Measurements from ENCODE around the gene KRTAP5-10. TPM values are rescaled to one million over a fixed set of nuclear protein-coding genes. Genes with fewer than 3 reads are reported as not detected.
"Not testable (repeated sequence)": the region's sequence is repeated elsewhere in the genome, so short reads cannot be mapped to it uniquely, and the experiment has no call there.

The KRTAP5-10 gene
- total RNA-seq, 1 experiment from 2014 or later, result not detected

GRCh38 chr11:71542879-71543777 lies 22.2 kb upstream of the KRTAP5-10 start:
- DNase-seq (ENCODE audit: low read depth), result no peak

- no peak for DNase-seq (ENCODE audit: low read depth)
Measured at GRCh38 chr11:71543866-71544265, 21.5 kb upstream of the KRTAP5-10 start.

- DNase-seq (ENCODE audit: low read depth), result no peak
Measured at GRCh38 chr11:71544525-71545214, 20.7 kb upstream of the KRTAP5-10 start.

- DNase-seq (ENCODE audit: low read depth), result no peak
Measured at GRCh38 chr11:71545405-71545966, 19.9 kb upstream of the KRTAP5-10 start.

- no peak for DNase-seq (ENCODE audit: low read depth)
Measured at GRCh38 chr11:71548120-71548519, 17.2 kb upstream of the KRTAP5-10 start, which contains the start of gene KRTAP5-9. Gene KRTAP5-9 (plus strand): TSS chr11:71548420. CDS start chr11:71548658, 238 bp downstream.

- no peak for DNase-seq (ENCODE audit: low read depth)
Measured at GRCh38 chr11:71548716-71549151, 16.6 kb upstream of the KRTAP5-10 start.

GRCh38 chr11:71551711-71552110 lies 13.7 kb upstream of the KRTAP5-10 start:
- no peak for DNase-seq (ENCODE audit: low read depth)

- no peak for DNase-seq (ENCODE audit: low read depth)
Measured at GRCh38 chr11:71554996-71555395, 10.4 kb upstream of the KRTAP5-10 start.

- no peak for DNase-seq (ENCODE audit: low read depth)
Measured at GRCh38 chr11:71555508-71555907, 9.9 kb upstream of the KRTAP5-10 start.

- no peak for DNase-seq (ENCODE audit: low read depth)
Measured at GRCh38 chr11:71556018-71556417, 9.3 kb upstream of the KRTAP5-10 start.

- no peak for DNase-seq (ENCODE audit: low read depth)
Measured at GRCh38 chr11:71557257-71557656, 8.1 kb upstream of the KRTAP5-10 start.

- no peak for DNase-seq (ENCODE audit: low read depth)
Measured at GRCh38 chr11:71558996-71559395, 6.4 kb upstream of the KRTAP5-10 start.

GRCh38 chr11:71562120-71562519 lies 3.2 kb upstream of the KRTAP5-10 start:
- no peak for DNase-seq (ENCODE audit: low read depth)

- DNase-seq (ENCODE audit: low read depth), result peak; percentile 77
Measured at GRCh38 chr11:71563406-71563805, 2.0 kb upstream of the KRTAP5-10 start.

GRCh38 chr11:71564430-71564829 lies 933 bp upstream of the KRTAP5-10 start:
- DNase-seq (ENCODE audit: low read depth), result no peak

- DNase-seq (ENCODE audit: low read depth), result no peak
Measured at GRCh38 chr11:71566081-71566620, 788 bp downstream of the KRTAP5-10 start.

GRCh38 chr11:71566626-71567599 lies 1.6 kb downstream of the KRTAP5-10 start:
- not testable (repeated sequence) for DNase-seq (ENCODE audit: low read depth)

GRCh38 chr11:71567633-71568032 lies 2.3 kb downstream of the KRTAP5-10 start:
- DNase-seq (ENCODE audit: low read depth), result not testable (repeated sequence)

- DNase-seq (ENCODE audit: low read depth), result peak; percentile 20
Measured at GRCh38 chr11:71568704-71569349, 3.5 kb downstream of the KRTAP5-10 start.

GRCh38 chr11:71571101-71571850 lies 5.9 kb downstream of the KRTAP5-10 start:
- DNase-seq (ENCODE audit: low read depth), result not testable (repeated sequence)

Measured in RPMI7951 (cell line).